ENCODE results near the gene FCN1.

Gene FCN1

DNA sequence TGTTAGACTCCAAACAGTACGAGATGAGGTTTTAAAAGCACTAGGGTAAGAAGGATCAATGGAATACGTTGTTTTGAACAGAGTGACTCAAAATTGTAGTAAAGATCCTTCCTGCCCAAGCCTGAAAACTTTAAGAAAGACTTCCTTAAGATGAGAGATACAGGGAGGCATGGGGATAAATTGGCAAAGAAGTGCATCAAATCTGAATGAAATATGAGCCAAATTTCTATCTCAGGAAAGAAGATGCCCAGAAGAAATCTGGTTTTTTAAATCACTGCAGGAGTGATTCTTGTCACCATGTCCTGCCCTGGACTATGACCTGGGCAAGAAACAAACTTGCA lies 22.2 kb downstream of the FCN1 start:
- peaks cover 12% of the 10 kb centered on the region for H3K27me3 Mint-ChIP-seq
- H3K9me3 Mint-ChIP-seq: peaks cover 18% of the 10 kb centered on the region
- no peaks in the 10 kb centered on the region for H3K4me1 Mint-ChIP-seq
- H3K4me3 Mint-ChIP-seq: no peak overlapping the region
- H3K27ac Mint-ChIP-seq: no peak overlapping the region
- no peaks in the 10 kb centered on the region for H3K36me3 Mint-ChIP-seq

- Mint-ChIP-seq H3K4me3 (no peak overlapping the region), H3K4me1 (no peaks in the 10 kb centered on the region), H3K27me3 (peaks cover 12% of the 10 kb centered on the region), H3K36me3 (no peaks in the 10 kb centered on the region), H3K9me3 (peaks cover 13% of the 10 kb centered on the region), H3K27ac (no peak overlapping the region)
Observed at GRCh38 chr9:134895097-134895496, 22.6 kb downstream of the FCN1 start.

GRCh38 chr9:134894136-134894860 lies 23.4 kb downstream of the FCN1 start:
- Mint-ChIP-seq H3K4me1 (no peaks in the 10 kb centered on the region), H3K27ac (no peak overlapping the region), H3K4me3 (no peak overlapping the region), H3K36me3 (no peaks in the 10 kb centered on the region), H3K27me3 (peaks cover 13% of the 10 kb centered on the region), H3K9me3 (peaks cover 9% of the 10 kb centered on the region)

DNA sequence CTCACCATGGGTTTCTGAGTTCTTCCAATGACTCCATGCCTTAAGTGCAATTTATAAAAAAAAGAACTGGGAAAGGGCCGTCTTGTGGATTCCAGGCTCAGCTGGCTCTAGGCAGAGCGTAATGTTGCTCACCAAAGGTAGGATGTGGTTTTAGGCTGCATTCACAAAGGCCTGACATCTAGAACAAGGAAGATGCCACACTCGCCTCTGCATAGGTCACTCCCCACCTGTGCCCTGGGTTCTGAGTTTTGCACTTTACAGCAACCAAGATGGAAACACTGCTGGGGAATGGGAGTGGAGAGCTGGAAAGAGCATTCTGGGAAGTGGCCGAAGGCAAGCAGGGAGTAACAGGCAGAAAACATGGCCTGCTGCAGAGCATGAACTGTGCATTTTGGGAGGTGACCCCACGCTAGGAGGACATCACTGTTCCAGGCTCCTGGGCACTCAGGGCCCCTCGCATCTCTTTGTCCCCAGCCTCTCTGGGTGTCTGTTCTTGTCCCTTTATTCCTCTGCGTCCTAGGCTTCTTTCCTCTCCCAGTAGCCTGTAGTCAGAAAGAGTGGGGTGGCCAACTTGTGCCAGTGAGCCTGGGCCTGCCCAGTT lies 24.8 kb downstream of the FCN1 start:
- Mint-ChIP-seq H3K4me1 (no peaks in the 10 kb centered on the region), H3K9me3 (peaks cover 5% of the 10 kb centered on the region), H3K27me3 (peaks cover 11% of the 10 kb centered on the region), H3K27ac (peak overlapping the region; percentile 51), H3K4me3 (no peak overlapping the region), H3K36me3 (no peaks in the 10 kb centered on the region)

DNA sequence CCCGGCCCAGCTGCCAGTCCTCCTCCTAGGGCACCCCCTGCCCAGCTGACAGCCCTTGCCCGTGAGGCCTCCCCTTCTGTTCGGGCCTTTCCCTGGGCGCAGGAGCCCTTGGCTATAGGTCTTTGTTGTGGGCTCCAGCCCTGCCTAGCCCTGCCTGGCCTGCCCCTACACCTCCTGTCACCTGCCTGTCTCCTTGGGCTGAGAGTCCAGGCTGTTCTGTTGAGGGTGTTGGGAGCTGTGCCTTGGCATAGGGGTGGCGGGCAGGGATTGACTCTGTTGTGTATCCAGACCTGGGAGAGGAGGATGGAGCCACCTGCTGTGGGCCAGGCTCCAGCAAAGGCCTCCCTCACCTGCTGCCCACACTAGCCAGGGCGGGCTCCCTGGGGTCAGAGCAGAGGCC lies 25.5 kb downstream of the FCN1 start:
- H3K9me3 Mint-ChIP-seq: peaks cover 5% of the 10 kb centered on the region
- no peaks in the 10 kb centered on the region for H3K36me3 Mint-ChIP-seq
- H3K27ac Mint-ChIP-seq: no peak overlapping the region
- no peak overlapping the region for H3K4me3 Mint-ChIP-seq
- H3K4me1 Mint-ChIP-seq: no peaks in the 10 kb centered on the region
- peaks cover 9% of the 10 kb centered on the region for H3K27me3 Mint-ChIP-seq

DNA sequence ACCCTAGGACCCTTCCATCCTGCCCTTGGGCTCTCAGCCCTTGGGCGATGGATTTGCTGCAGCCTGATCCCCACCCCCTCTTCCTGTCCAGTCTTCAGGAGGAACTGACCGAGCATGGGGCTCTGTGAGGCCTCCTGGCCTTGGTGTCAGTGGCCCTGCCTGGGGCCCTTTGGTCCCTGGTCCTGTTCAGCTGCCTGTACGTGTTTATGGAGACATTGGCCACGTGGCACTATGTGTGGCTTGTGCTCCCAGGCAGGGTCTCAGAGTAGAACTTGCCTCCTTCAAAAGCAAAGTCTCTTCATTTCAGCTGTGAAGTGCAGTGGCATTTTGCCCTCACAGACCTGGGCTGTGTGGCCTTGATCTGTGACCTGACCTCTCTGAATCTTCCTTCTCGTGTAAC lies 26.0 kb downstream of the FCN1 start:
- Mint-ChIP-seq H3K27me3 (peaks cover 8% of the 10 kb centered on the region), H3K4me3 (no peak overlapping the region), H3K4me1 (no peaks in the 10 kb centered on the region)

DNA sequence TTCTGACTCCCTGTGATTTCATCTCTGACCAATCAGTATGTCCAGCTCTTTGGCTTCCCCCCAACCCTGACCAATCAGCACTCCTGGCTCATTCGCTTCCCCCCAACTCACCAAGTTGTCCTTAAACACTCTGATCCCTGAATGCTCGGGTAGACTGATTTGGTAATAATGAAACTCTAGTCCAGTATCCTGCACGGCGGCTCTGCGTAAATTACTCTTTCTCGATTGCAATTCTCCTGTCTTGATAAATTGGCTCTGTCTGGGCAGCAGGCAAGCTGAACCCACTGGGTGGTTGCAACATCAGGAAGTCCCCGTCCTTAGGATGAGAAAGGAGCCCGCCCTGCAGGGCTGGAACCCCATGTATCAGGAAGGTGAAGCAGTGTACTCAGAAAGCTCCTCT lies 26.7 kb downstream of the FCN1 start:
- Mint-ChIP-seq H3K36me3 (no peaks in the 10 kb centered on the region), H3K9me3 (peaks cover 5% of the 10 kb centered on the region), H3K4me3 (no peak overlapping the region), H3K27me3 (peaks cover 10% of the 10 kb centered on the region), H3K27ac (no peak overlapping the region), H3K4me1 (no peaks in the 10 kb centered on the region)

More for the DNA sequence above, 26.0 kb downstream of the FCN1 start:
- Mint-ChIP-seq H3K9me3 (peaks cover 5% of the 10 kb centered on the region), H3K36me3 (no peaks in the 10 kb centered on the region), H3K27ac (no peak overlapping the region)

DNA sequence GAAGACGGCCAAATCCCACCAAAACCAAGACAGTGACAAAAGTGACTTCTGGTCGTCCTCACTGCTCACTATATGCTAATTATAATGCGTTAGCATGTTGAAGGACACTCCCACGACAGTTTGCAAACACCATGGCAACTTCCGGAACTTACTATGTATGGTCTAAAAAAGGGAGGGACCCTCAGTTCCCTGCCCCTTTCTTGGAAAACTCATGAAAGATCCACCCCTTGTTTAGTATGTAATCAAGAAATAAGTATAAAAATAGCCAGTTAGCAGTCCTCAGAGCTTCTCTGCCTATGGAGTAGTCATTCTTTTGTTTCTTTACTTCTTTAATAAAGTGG lies 27.6 kb downstream of the FCN1 start:
- Mint-ChIP-seq H3K9me3 (peaks cover 2% of the 10 kb centered on the region), H3K36me3 (no peaks in the 10 kb centered on the region), H3K4me3 (no peak overlapping the region), H3K27ac (no peak overlapping the region), H3K4me1 (no peaks in the 10 kb centered on the region), H3K27me3 (peaks cover 8% of the 10 kb centered on the region)

GRCh38 chr9:134889386-134890154 lies 28.1 kb downstream of the FCN1 start:
- H3K27ac Mint-ChIP-seq: no peak overlapping the region
- no peak overlapping the region for H3K4me3 Mint-ChIP-seq
- no peaks in the 10 kb centered on the region for H3K4me1 Mint-ChIP-seq
- no peaks in the 10 kb centered on the region for H3K9me3 Mint-ChIP-seq
- peaks cover 7% of the 10 kb centered on the region for H3K27me3 Mint-ChIP-seq
- H3K36me3 Mint-ChIP-seq: no peaks in the 10 kb centered on the region

DNA sequence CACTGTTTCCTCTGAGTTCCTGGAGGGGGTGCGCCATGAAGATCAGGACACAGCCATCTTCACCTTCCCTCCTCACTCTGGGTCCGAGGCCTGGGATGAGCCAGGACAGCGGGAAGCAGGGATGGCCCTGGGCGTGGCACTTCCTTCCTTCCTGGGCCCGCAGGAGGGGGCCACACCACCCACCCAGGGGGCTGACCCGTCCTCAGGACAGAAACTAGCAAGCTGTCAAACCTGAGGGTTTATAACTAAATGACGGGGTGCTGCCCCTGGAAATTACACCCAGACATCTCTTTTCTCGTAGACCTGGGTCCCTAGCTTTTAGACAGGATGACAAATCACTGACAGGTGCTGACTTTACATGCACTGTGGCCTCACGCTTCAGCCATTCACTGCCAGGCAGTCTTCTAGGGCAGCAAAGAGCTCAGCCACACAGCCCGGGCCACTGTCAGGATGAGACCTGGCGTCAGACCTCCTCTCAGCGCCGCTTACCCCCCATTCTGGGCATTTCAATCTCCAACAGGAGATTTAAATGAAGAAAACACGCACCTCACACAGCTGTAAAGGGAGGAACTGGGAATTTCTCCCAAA lies 29.0 kb downstream of the FCN1 start:
- Mint-ChIP-seq H3K4me3 (no peak overlapping the region), H3K36me3 (no peaks in the 10 kb centered on the region), H3K4me1 (no peaks in the 10 kb centered on the region), H3K27me3 (peaks cover 7% of the 10 kb centered on the region), H3K27ac (no peak overlapping the region), H3K9me3 (no peaks in the 10 kb centered on the region)

- H3K9me3 Mint-ChIP-seq: no peaks in the 10 kb centered on the region
- H3K36me3 Mint-ChIP-seq: no peaks in the 10 kb centered on the region
- H3K27ac Mint-ChIP-seq: no peak overlapping the region
- peaks cover 7% of the 10 kb centered on the region for H3K27me3 Mint-ChIP-seq
- no peaks in the 10 kb centered on the region for H3K4me1 Mint-ChIP-seq
- no peak overlapping the region for H3K4me3 Mint-ChIP-seq
Observed at GRCh38 chr9:134887686-134888602, 29.8 kb downstream of the FCN1 start.

DNA sequence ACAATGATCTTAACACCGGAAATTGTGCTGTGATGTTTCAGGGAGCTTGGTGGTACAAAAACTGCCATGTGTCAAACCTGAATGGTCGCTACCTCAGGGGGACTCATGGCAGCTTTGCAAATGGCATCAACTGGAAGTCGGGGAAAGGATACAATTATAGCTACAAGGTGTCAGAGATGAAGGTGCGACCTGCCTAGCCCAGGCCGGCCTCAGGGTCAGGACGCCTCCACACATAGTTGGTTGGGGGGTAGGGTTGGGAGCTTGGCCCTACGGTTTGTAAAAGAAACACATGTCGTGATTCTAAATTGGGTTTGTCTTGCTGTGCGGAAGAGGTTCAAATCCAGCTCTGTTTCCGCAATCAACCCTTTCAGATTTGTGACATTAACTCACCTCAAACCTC lies 30.5 kb downstream of the FCN1 start:
- Mint-ChIP-seq H3K36me3 (no peaks in the 10 kb centered on the region), H3K27me3 (peaks cover 7% of the 10 kb centered on the region), H3K9me3 (no peaks in the 10 kb centered on the region), H3K27ac (no peak overlapping the region), H3K4me3 (no peak overlapping the region), H3K4me1 (no peaks in the 10 kb centered on the region)

- no peaks in the 10 kb centered on the region for H3K4me1 Mint-ChIP-seq
- H3K27ac Mint-ChIP-seq: no peak overlapping the region
- no peak overlapping the region for H3K4me3 Mint-ChIP-seq
- no peaks in the 10 kb centered on the region for H3K36me3 Mint-ChIP-seq
- no peaks in the 10 kb centered on the region for H3K9me3 Mint-ChIP-seq
- H3K27me3 Mint-ChIP-seq: peaks cover 5% of the 10 kb centered on the region
Observed at GRCh38 chr9:134886413-134886913, 31.2 kb downstream of the FCN1 start.

DNA sequence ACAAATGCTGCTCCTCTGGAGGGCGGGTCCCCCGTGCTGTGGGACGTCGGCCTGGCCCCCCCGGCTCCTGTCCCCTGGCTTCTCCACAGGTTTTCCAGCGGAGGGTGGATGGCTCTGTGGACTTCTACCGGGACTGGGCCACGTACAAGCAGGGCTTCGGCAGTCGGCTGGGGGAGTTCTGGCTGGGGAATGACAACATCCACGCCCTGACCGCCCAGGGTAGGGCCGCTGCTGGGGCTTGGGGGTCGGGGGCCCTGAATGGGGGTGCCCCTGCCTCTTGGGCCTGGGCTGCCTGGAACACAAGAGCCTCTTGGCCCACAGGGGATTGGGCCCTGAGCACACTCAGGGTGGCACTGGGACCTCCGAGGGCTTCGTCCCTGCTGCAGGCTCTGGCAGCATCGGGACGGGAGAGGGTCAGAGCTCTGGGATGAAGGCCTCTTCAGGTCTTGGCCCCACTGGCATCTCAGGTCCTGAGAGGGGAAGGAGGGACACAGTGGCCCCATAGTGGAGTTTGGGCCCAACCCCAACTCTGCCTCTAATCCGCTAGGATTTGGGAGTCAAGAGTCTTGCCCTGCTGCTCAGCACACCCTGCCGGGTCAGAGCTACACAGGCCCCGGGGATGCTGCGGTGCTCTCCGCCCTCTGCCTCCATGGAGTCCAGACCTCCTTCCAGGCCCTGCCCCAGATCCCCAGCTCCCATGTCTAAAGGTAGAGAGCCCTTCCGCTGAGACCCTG lies 31.9 kb downstream of the FCN1 start:
- Mint-ChIP-seq H3K27ac (no peak overlapping the region), H3K9me3 (no peaks in the 10 kb centered on the region), H3K27me3 (peaks cover 4% of the 10 kb centered on the region), H3K4me3 (no peak overlapping the region), H3K4me1 (no peaks in the 10 kb centered on the region), H3K36me3 (no peaks in the 10 kb centered on the region)

Data from activated naive CD4-positive, alpha-beta T cell treated with anti-CD3 and anti-CD28 coated beads, Interleukin-2, amount 50 U/mL, for 24 hours (primary cell).